LHCN-M2 (cell line): ENCODE measurements around the gene HOXA10. TPM values are rescaled to one million over a fixed set of nuclear protein-coding genes. Genes with fewer than 3 reads are reported as not detected.
A peak's percentile ranks its signal among the peaks of the same experiment; 100 is the strongest.

Experiments
- DNase-seq: peaks from one replicate; pipeline ENCODE4 v3.0.0-alpha.2; 2012; ENCODE audit warnings: low read depth
- total RNA-seq: library from RNA; depleted of rRNA; stranded (reverse); fragments of >200 nt; gene quantifications from 2 replicates; pipeline ENCODE4 v1.2.3, GENCODE V29; 2014

HOXA10 gene
- total RNA-seq, 1 experiment from 2014 or later: 13.2 TPM

DNA sequence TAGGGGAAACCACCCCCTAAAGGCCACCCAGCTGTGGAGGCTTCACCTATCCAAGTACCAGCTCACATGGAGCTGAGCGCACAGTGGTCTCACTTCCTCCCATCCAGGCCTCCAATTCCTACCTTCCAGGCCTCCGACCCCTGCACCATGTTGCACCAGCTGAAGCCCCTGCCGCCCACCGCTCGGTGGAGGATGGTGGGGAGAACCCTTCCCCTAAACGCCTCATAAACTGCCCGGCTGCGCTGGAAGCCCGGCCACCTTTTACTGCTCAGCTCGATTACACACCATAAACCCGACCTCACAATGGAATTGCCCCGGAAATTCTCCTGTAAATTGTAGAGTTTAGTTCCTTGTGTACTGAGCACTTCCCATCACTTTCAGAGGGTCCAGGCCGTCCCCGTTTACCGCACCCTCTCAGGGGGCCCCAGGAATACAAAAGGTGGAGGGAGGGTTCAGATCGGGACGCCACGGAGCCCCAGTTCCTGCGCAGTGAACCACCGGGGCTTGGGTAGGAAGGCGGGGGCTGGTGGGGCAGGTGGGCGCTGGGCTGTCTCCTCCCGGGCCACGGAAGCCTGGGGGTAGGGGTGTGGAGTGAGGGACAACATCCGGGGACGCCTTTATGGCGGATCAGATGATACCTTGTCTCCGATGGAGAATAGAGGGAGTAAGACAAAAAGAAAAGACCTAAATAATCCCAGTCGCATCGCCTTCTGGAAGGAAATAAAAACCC is 16.3 kb downstream of the HOXA10 start:
- DNase-seq: no peak

DNA sequence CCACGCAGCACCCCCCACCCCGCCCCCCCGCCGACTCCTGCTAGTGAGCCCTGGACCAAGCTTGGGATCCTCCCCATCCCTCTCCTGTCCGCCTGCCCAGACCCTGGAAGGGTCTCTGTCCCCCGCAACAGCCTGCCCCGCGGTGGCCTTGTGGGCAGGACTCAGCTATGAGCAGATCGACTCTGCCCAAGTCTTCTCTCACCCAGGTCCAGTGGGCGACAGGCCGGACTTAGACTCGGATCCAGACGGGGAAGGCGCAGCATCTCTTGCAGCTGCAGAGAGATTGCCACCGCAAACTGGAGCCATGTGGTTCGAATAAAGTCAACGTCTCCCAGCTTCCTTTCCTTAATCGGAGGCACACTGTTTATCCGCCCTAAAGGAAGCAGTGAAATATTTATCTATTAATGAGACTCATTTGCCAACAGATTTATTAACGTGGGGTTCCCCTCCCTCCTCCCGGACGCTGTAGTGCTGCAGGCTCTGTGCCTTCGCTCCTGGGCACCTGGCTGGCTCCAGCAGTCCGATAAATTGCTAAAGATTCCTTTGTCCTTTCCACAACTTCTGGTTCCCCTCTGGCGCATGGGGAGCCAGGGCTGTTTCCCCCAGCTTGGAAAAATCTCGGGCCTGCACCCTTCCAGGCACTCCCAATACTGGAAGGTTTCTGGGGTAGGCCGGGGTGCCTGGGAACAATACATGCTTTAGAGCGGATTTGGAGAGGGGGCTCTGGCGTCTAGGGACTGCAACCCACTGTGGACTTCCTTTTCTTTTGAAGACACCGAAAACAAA is 17.0 kb downstream of the HOXA10 start:
- DNase-seq: no peak

DNA sequence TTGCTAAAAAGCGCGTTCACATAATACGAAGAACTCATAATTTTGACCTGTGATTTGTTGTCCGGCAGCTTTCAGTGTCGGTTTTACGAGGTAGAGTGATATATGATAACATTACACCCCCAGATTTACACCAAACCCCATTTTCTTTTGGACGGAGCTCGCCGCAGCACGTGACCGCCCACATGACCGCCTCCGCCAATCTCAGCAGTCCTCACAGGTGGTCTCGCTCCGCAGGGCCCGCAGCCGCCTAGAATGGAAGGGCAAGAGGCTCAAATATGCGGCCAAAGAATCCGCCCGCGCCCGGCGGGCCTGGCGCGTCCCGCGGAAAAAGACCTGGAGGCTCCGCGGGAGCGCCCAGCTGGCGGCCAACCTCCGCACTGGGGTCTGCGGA is 17.6 kb downstream of the HOXA10 start, which contains the start of gene HOXA7:
HOXA7 (minus strand) TSS at position 168 of the 391 bp plus-strand sequence; CDS start at position 38, 130 bp downstream.
- peak; percentile 79 for DNase-seq

DNA sequence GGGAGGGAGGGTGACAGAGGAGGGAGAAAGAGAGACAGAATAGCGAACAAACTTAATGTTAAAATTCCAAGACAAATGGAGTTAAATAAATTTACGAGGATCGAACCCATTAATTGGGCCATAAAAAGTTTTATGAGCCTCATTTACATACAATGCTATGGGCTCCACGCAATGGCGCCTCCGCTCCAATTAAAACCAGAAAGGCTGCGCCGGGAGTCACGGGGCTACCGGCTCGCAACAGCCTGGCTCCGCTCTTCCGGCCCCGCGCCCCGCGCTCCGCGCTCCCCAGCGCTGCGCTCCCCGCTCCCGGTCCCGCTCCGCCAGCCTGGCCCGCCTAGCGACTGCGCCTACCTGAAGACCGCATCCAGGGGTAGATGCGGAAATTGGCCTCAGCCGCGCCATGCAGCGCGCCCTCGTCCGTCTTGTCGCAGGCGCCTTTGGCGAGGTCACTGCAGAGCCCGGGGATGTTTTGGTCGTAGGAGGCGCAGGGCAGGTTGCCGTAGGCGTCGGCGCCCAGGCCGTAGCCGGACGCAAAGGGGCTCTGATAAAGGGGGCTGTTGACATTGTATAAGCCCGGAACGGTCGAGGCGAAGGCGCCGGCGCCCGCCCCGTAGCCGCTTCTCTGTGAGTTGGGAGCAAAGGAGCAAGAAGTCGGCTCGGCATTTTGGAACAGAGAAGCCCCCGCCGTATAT is 18.2 kb downstream of the HOXA10 start:
- peak; percentile 50 for DNase-seq

DNA sequence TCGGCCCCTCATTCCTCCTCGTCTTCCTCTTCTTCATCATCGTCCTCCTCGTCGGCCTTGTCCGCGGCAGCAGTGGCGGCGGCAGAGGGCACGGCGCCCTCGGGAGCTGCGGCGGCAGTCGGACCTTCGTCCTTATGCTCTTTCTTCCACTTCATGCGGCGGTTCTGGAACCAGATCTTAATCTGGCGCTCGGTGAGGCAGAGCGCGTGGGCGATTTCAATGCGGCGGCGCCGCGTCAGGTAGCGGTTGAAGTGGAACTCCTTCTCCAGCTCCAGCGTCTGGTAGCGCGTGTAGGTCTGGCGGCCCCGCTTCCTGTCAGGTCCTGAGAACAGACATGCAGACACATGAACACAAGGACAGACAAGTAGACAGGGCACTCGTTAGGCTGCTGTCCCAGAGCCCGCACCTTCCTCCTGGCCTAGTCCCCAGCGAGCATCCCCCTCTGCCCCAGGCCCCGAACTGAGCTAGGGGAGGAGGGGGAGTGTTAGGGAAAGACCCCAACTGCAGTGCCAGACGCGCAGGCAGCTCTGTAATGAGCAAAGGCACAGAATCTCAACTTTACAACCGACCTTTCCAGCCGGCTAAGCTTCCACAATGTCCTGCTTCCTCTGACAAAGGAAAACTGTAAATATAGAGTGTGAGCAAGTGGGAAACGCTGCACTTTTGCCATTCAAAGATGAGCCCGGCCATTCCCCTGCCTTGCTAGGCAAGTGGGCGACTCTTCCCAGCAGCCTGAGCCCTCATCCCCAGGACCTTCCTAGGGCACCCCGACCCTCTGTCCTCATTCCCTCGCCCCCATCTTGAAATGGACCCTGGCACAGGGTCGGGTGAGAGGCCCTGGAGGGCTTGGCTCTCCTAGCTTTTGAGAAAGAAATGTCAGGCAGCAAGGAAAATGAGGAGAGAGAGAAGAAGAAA is 19.0 kb downstream of the HOXA10 start:
- DNase-seq: no peak

DNA sequence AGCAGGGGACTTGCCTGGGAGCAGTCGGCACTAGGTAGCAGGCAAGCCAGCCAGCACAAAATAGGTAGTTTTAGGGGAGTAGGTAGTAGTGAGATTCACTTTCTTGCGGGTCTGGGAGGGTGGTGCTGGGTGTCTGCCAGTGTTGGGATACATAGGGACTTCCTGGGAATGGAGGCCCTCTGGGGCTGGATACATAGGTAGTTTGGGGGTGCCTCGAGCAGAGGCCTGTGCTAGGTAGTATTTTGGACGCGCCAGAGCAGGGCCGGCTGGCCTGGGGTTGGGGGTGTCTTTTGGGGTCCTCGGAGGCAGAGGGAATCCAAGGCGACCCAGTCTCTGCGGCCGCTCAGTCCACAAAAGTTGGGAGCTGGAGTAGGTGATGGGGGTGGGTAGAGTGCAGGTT is 19.8 kb downstream of the HOXA10 start:
- no peak for DNase-seq

DNA sequence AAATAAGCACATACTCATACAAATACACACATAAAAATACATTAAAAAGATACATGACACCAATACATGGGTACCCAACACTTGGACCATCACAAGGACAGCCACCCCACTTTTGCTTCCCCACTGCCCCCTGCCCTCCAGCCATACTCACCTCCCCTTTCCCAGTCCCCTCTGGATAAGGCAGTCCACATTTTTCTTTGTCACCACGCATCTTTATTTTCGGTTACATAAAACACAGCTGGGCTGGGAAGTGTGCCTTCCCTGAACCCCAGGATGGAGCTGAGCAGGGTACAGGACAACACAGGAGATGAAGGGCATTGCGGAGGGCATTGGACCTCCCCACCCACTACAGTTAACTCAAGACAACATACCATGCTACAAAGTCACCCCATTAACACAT is 20.6 kb downstream of the HOXA10 start:
- DNase-seq: no peak

DNA sequence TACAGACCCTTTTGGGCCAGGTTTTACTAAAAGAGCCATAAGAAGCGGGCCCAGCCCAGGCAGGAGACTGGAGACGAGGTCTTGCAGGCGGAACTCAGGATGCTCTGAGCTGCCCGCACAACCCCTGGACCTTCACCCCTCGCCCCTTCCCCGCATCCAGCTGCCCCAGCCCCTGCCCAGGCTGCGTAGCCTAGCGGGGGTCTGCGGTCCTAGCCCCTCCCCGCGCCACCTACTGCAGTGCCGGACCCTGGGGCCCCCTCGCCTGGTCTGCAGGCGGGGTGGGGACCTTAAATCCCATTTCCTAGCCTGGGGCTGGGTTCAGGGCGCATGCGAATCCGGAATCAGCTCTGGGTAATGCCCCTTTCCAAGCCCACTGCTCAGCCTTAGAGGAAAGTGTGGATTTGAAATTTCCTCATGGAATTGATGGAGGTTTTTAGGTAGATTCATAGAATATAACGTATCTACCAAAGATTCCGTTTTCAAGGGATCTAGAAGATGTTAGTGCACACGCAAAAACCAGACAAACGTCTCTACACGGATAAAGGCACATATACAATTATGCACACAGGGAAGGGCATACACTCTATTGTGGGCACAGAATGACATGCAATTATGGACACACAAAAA is 21.2 kb downstream of the HOXA10 start:
- no peak for DNase-seq

DNA sequence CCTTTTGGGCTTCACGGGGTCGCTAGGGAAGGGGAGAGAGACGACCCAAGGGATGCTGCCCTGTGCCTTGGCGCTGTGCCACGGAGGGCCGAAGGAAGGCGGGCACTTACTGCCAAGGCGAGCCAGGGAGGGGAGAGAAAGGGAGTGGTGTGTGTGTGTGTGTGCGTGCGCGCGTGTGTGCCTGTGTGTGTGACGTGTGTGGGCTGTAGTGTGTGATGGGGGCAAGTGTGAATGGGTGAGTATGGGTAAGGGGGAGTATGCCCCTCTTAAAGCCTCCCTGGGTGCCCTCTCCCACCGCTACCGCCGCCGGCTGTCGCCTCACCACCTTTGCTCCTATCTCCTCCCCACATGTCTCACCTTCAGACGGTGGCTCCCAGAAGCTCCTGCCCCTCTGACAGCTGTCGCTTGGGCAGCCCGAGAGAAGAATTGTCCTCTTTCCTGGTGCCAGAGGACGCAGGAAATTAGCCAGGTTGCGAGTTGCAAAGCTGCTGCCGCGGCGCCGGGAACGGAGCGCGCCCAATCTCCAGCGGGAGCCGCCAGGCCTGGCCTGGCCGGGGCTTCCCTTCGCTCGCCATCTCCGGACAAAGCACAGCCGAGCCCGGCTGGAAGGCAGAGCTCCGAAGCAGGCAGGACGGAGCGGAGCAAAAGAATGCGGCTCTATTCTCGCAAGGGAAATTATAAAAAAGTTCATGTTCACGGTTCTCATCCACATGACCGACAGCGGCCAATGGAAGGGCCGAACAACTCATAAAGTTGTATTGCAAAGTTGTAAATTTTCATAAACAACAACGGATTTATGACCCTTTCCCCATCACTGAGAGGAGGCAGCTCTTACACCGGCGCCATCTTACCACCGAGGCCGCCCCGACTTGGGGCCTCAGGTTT is 21.9 kb downstream of the HOXA10 start, which contains the start of gene HOXA3:
HOXA3 (minus strand) TSS at position 653 of the 885 bp plus-strand sequence. CDS start 41,943 bp downstream, outside the sequence.
- no peak for DNase-seq

DNA sequence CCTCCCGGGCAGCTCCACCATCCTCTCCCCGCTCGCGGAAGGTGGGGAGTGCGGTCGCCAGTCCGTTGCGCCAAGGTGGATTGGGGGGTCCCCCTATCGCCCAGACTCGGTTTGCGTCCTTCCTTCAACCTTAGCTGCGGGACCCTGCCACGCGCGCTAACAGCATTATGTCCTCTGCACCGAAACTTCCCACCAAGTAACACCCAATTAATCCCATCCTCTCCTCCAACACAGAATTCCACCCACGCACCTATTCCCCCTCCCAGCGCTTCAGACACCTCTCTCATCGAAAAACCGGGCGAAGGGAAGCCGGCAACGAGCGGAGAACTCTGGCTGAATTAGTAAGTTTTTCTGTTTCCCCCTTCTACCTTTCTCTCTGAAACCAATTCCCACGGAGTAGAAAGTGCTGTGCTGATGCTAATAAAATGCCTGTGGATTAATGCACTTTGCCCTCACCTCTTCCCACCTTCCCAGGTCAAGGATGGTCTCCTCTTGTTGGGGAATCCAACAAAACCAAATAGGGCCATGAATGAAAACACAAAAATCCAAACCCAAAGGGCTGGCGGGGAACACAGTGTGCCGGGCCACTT is 22.7 kb downstream of the HOXA10 start:
- DNase-seq: no peak

DNA sequence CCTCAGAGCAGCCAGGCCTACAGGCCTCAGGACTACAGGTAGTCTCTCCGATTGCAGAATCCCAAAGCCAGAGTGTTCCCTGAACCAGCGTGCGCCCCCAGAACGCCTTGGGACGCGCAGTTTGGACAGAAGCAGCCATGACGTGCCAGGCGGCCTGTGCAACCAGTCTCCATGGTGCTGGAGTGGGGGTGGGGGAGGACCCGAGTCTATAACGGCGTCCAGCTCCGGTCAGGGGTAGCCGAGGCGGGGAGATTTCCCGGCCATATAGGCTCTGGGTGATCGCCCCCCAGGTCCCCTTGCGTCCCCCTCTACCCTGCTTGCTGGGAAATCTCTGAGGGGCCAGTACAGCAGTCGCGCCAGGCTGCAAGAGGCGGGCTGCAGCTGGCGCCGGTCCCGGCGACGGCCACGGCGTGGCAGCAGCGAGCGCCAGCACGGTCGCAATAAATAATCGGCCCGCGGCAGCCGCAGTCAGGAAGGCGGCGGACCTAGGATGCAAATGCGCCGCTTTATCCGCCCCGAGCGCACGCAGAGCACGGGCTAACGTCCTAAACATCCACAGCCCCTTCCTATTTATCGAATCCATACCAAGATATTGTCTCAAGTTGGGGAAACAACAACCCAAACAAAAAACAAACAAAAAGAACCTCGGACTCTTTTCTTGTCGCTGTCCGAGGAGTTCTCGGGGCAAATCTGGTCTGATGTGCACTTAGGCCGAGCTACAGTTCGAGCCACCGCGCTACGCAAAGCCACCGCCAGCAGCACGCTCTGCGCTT is 23.4 kb downstream of the HOXA10 start:
- peak; percentile 77 for DNase-seq

DNA sequence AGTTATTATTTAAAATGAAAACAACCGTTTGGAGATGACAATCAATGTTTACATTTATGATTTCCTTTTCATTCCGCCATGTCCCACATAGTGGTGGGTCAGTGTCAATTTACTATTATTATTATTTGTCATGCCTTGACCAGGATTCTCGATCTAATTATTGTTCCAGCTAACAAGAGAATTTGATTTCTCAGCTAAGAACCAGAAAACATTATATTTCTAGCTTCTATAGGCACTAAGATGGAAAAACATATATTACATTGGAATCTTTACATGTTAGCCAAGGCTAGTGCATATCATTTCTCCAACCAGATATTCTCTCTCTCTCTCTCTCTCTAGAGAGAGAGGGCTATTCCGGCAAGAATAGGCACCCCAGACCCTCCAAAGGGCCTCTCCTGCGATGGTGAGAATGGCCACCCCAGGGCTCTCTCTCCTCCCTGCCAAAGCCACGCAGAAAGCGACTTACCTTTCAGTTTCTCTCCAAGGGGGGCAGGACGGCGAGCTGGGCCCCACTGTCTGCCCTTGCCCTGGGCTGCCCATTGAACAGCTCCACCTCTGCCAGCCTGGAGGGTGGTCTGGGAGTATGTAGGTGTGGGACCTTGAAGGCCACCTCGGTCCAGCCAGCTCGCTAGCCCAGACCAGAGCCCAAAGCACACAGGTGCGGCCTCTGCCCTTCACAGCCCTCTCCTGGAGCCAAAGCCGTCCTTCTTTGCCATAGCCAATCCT is 24.1 kb downstream of the HOXA10 start:
- DNase-seq: no peak

DNA sequence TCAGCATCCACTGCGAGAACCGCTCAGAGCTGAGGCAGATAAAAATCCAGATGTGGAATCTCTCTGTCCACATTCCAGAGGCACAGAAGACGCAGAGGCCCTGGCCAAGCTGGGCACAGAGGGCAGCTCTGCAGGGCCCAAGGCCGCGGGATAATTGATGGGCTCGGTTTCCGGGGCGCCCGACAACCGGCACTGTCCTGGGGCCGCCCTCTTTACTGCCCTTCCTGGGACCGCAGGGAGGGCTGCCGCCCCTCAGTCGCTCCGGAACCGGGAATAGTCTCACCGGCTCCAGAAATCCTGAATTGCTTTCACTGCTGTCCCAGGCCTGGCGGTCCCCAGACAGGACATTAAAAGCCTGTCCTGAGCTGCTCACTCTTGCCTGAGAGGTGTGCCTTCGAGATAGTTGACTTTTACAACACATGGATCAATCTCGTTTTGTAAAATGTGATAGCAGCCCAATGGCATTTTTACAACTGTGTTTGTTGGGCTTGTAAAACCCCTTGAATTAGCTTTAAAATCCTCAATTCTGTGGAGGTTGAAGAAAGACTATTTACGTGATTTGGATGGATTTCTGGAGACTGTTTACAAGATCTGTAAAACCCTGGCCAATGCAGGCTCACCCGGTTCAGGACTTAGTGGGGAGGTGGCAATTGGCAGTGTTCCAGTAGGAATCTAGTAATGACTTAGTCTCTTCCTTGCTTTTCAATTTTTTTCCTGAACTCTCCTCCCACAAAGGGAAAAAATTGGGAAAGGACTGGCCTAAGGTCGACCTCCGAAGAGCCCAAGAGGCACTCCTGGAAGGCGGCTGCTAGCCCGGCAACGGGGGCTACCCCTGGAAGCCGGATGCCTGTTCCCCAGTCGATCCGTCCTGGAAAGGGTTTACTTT is 25.1 kb downstream of the HOXA10 start:
- no peak for DNase-seq

DNA sequence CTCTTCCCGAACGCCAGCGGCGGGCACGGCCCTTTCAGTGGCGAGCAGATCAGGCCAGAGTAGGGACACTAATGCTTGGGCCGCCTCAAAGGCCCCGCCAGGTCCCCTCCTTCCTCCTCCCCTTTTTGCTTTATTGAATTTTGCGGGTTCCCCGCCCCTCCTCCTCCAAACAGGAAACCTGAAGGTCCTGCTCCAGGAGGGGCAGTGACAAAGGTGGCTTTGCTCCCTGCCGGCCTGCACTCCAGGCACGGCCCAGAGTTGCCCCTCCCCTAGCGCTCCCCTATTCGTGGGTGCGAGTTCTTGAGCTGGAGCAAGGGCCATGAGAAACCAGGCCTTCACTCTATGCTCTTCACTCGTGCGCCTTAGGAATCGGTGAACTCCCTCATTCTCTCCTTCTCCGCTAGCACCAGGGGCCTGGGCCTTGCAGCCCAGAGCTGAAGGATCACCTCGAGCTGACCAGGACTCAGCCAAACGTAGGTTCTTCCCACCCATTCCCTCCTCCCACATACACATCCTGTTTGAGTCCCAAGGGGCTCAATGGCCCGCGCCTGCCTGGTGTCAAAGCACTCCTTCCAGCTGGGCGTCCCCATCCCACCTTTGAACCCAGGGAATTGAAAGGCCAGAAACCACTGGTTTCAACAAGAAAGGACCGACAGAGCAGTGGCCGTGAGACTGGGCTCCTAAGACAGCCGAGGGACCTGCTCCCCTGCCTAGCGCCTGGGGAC is 25.9 kb downstream of the HOXA10 start:
- no peak for DNase-seq

DNA sequence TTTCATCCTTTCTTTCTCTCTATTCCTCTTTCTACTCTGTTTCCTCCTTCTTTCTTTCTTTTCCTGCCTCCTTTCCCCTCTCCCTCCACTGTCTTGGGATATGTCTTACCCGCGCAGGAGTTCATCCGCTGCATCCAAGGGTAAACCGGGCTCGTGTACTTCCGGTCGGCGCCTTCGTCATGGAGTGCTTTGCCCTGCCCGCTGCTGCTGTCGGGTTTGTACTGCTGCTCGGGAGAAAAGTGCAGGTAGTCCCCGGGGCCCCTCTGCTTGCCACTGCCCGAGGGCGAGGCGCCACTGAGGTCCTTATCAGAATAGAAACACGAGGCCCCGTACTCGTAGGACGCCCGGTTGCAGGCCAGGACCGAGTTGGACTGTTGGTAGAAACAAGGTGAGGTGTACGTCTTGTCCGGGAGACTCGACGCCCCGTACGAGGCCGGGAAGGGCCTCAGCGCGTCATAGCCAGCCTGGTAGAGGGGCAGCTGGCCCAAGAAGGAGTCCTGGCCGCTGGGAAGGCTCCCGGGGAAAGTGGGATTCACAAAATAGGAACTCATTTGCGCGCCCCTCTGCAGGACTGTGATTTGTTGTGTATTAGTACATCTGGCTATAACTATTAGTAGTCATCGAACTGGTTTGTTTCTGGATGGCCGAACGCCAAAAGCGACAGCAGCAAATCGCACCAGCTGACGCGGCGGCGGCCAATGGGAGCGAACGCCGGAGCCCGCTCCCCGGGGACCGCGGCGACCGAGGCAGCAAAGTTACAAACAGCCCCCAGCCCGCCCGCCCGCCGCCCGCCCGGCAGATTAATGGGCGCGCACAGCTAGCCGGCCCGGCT is 26.7 kb downstream of the HOXA10 start, which contains the start of gene HOXA6:
HOXA6 (minus strand) TSS at position 576 of the 832 bp plus-strand sequence; CDS start at position 551, 25 bp downstream.
- no peak for DNase-seq
